ENCODE data around the gene C1orf185.
"Not testable (repeated sequence)": the region's sequence is repeated elsewhere in the genome, so short reads cannot be mapped to it uniquely, and the experiment has no call there.

C1orf185 gene

GRCh38 chr1:51114137-51114536 lies 12.1 kb downstream of the C1orf185 start:
- Mint-ChIP-seq H3K9me3 (no peaks in the 10 kb centered on the region), H3K4me3 (no peak overlapping the region), H3K27ac (no peak overlapping the region), H3K4me1 (no peaks in the 10 kb centered on the region), H3K36me3 (no peaks in the 10 kb centered on the region)
- ATAC-seq (no peak), DNase-seq (ENCODE audit: low spot score in 2 of 2) (no peak)

GRCh38 chr1:51115714-51116404 lies 13.8 kb downstream of the C1orf185 start:
- DNase-seq (ENCODE audit: low spot score in 2 of 2) (no peak), ATAC-seq (no peak)
- Mint-ChIP-seq H3K4me3 (no peak overlapping the region), H3K27ac (no peak overlapping the region), H3K9me3 (no peaks in the 10 kb centered on the region), H3K36me3 (no peaks in the 10 kb centered on the region), H3K4me1 (no peaks in the 10 kb centered on the region)

- Mint-ChIP-seq H3K36me3 (no peaks in the 10 kb centered on the region), H3K9me3 (no peaks in the 10 kb centered on the region), H3K4me3 (no peak overlapping the region), H3K4me1 (no peaks in the 10 kb centered on the region), H3K27ac (no peak overlapping the region)
- ATAC-seq (no peak), DNase-seq (ENCODE audit: low spot score in 2 of 2) (no peak)
Observed at GRCh38 chr1:51119331-51119730, 17.3 kb downstream of the C1orf185 start.

DNA sequence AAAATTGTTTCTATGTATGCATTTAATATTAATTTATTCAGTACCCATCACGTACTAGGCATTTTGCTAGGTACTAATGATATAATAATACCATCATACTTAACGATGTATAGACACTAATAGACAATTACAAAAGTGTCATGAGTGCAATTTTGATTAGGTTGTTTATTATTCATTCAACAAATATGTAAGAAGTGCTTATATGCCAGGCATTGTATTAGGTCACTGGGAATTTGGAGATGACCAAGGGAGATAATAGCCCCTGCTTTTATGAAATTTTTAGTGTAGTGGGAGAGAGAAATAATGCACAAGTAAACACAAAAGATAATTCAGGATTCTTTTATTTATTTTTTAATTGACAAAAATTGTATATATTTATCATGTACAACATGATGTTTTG lies 18.6 kb downstream of the C1orf185 start:
- no peak for ATAC-seq
- H3K4me3 Mint-ChIP-seq: no peak overlapping the region
- DNase-seq (ENCODE audit: low spot score in 2 of 2): no peak
- H3K36me3 Mint-ChIP-seq: no peaks in the 10 kb centered on the region
- no peak overlapping the region for H3K27ac Mint-ChIP-seq
- H3K4me1 Mint-ChIP-seq: no peaks in the 10 kb centered on the region
- H3K9me3 Mint-ChIP-seq: no peaks in the 10 kb centered on the region

GRCh38 chr1:51127152-51127551 lies 25.1 kb downstream of the C1orf185 start:
- DNase-seq (ENCODE audit: low spot score in 2 of 2); H3K4me1 Mint-ChIP-seq; ATAC-seq; H3K36me3 Mint-ChIP-seq; H3K9me3 Mint-ChIP-seq; H3K27ac Mint-ChIP-seq; H3K4me3 Mint-ChIP-seq: not testable (repeated sequence)

DNA sequence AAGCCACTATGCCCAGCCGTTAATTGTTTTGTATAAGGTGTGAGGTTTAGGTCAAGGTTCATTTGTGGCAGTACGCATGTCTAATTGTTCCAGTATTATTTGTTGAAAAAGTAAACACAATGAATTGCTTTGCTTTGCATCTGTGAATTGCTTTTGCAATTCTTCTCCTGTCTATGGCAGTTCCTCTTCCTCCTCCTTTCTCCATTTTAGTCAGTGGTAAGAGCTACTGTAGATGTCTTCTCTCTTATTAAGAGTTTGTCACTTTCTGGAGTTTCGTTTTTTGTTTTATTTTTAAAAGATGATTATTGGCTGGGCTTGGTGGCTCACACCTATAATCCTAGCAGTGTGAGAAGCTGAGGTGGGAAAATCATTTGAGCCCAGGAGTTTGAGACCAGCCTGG lies 29.2 kb downstream of the C1orf185 start:
- H3K27ac Mint-ChIP-seq: no peak overlapping the region
- H3K36me3 Mint-ChIP-seq: no peaks in the 10 kb centered on the region
- H3K4me1 Mint-ChIP-seq: no peaks in the 10 kb centered on the region
- H3K9me3 Mint-ChIP-seq: peaks cover 9% of the 10 kb centered on the region
- DNase-seq (ENCODE audit: low spot score in 2 of 2) (no peak), ATAC-seq (no peak)
- H3K4me3 Mint-ChIP-seq: no peak overlapping the region

GRCh38 chr1:51133045-51133444 lies 31.0 kb downstream of the C1orf185 start:
- H3K9me3 Mint-ChIP-seq: peaks cover 9% of the 10 kb centered on the region
- no peak overlapping the region for H3K4me3 Mint-ChIP-seq
- H3K36me3 Mint-ChIP-seq: no peaks in the 10 kb centered on the region
- ATAC-seq: no peak
- no peaks in the 10 kb centered on the region for H3K4me1 Mint-ChIP-seq
- DNase-seq (ENCODE audit: low spot score in 2 of 2): no peak
- no peak overlapping the region for H3K27ac Mint-ChIP-seq

DNA sequence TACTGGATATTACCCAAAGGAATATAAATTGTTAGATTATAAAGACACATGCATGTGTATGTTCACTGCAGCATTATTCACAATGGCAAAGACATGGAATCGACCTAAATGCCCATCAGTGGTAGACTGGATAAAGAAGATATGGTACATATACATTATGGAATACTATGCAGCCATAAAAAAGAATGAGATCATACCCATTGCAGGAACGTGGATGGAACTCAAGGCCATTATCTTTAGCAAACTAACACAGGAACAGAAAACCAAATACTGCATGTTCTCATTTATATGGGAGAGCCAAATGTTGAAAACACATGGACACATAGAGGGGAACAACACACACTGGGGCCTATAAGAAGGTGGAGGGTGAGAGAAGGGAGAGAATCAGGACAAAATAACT lies 35.7 kb downstream of the C1orf185 start:
- H3K4me3 Mint-ChIP-seq; H3K36me3 Mint-ChIP-seq; ATAC-seq; H3K9me3 Mint-ChIP-seq; H3K4me1 Mint-ChIP-seq; DNase-seq (ENCODE audit: low spot score in 2 of 2); H3K27ac Mint-ChIP-seq: not testable (repeated sequence)

DNA sequence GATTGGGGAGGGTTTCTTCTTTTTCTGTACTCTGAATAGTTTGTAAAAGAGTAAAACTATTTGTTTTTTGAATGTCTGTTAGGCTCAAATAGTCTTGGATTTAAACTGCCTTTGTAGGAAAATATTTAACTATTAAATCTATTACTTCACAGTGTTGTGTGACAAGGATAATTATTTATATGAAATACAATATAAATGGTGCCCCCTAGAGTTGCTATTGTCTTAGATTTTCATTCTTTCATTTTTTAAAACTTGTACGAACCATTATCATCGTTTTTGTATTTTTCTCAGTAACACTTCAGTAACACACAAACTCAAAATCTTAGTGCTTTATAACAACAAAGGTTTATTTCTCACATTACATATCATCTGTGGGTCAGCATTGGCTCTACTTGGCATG lies 37.4 kb downstream of the C1orf185 start:
- DNase-seq (ENCODE audit: low spot score in 2 of 2) (no peak), ATAC-seq (no peak)
- Mint-ChIP-seq H3K4me1 (no peaks in the 10 kb centered on the region), H3K9me3 (no peaks in the 10 kb centered on the region), H3K4me3 (no peak overlapping the region), H3K36me3 (no peaks in the 10 kb centered on the region), H3K27ac (no peak overlapping the region)

- no peak for ATAC-seq
- no peaks in the 10 kb centered on the region for H3K36me3 Mint-ChIP-seq
- H3K9me3 Mint-ChIP-seq: no peaks in the 10 kb centered on the region
- no peaks in the 10 kb centered on the region for H3K4me1 Mint-ChIP-seq
- H3K27ac Mint-ChIP-seq: no peak overlapping the region
- H3K4me3 Mint-ChIP-seq: no peak overlapping the region
- no peak for DNase-seq (ENCODE audit: low spot score in 2 of 2)
Observed at GRCh38 chr1:51147394-51147793, 45.4 kb downstream of the C1orf185 start.

- H3K27ac Mint-ChIP-seq: no peak overlapping the region
- H3K9me3 Mint-ChIP-seq: peaks cover 11% of the 10 kb centered on the region
Observed at GRCh38 chr1:51154776-51155175, 52.7 kb downstream of the C1orf185 start.

GRCh38 chr1:51156752-51157151 lies 54.7 kb downstream of the C1orf185 start:
- Mint-ChIP-seq H3K27ac (no peak overlapping the region), H3K4me3 (no peak overlapping the region), H3K9me3 (peaks cover 11% of the 10 kb centered on the region), H3K36me3 (no peaks in the 10 kb centered on the region), H3K4me1 (no peaks in the 10 kb centered on the region)
- no peak for DNase-seq (ENCODE audit: low spot score in 2 of 2)
- no peak for ATAC-seq

More at GRCh38 chr1:51154776-51155175, 52.7 kb downstream of the C1orf185 start:
- Mint-ChIP-seq H3K4me1 (no peaks in the 10 kb centered on the region), H3K4me3 (no peak overlapping the region), H3K36me3 (no peaks in the 10 kb centered on the region)
- ATAC-seq: no peak
- no peak for DNase-seq (ENCODE audit: low spot score in 2 of 2)

- Mint-ChIP-seq H3K9me3 (peaks cover 11% of the 10 kb centered on the region), H3K36me3 (no peaks in the 10 kb centered on the region), H3K27ac (no peak overlapping the region), H3K4me3 (no peak overlapping the region), H3K4me1 (no peaks in the 10 kb centered on the region)
- DNase-seq (ENCODE audit: low spot score in 2 of 2): no peak
- no peak for ATAC-seq
Observed at GRCh38 chr1:51157395-51157794, 55.4 kb downstream of the C1orf185 start.

DNA sequence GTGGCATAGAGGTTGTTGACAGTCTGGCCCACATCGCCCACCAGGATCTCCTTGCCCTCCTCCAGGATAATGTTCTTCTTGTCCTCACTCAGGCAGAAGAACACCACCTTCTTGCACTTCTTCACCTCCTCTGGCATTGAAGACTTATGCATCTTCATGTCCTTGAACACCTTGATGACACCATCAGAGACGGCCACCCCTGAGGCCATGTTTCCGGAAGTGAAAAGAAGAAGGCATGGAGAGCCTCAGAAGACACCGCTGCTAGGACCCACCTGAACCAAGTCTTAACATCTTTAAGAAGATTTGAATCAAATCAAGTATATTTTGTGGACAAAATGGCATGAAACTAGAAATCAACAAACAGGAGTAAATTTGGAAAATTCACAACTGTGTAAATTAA lies 56.2 kb downstream of the C1orf185 start:
- Mint-ChIP-seq H3K9me3 (peaks cover 11% of the 10 kb centered on the region), H3K4me3 (no peak overlapping the region), H3K27ac (no peak overlapping the region), H3K4me1 (no peaks in the 10 kb centered on the region), H3K36me3 (no peaks in the 10 kb centered on the region)
- no peak for ATAC-seq
- no peak for DNase-seq (ENCODE audit: low spot score in 2 of 2)

GRCh38 chr1:51162560-51162959 lies 60.5 kb downstream of the C1orf185 start:
- H3K36me3 Mint-ChIP-seq; ATAC-seq; H3K9me3 Mint-ChIP-seq; H3K4me3 Mint-ChIP-seq; H3K4me1 Mint-ChIP-seq; DNase-seq (ENCODE audit: low spot score in 2 of 2); H3K27ac Mint-ChIP-seq: not testable (repeated sequence)

- Mint-ChIP-seq H3K27ac (no peak overlapping the region), H3K4me3 (no peak overlapping the region), H3K36me3 (no peaks in the 10 kb centered on the region), H3K9me3 (no peaks in the 10 kb centered on the region), H3K4me1 (no peaks in the 10 kb centered on the region)
- no peak for ATAC-seq
- DNase-seq (ENCODE audit: low spot score in 2 of 2): no peak
Observed at GRCh38 chr1:51165540-51165939, 63.5 kb downstream of the C1orf185 start.
